CD14-positive monocyte (primary cell): Measurements from ENCODE around the gene CCDC68. TPM values are rescaled to one million over a fixed set of nuclear protein-coding genes. Genes with fewer than 3 reads are reported as not detected.
A peak's percentile ranks its signal among the peaks of the same experiment; 100 is the strongest.

Experiments
- DNase-seq, 3 donors: peaks; one replicate each; pipeline ENCODE4 v3.0.0-alpha.2; 2011 to 2022
- H2AFZ ChIP-seq: 2 replicates; pipeline ENCODE4 v1.6.0; 2012; ENCODE audit warnings: mild to moderate bottlenecking, low read depth, low read length, inconsistent platforms; ENCODE audit not compliant: insufficient read depth, poor library complexity, severe bottlenecking
- H3K27ac ChIP-seq, 2 donors: 1 replicate in 1 of 2; 2 replicates in 1 of 2; pipeline ENCODE4 v1.5.1; 2012 to 2013; ENCODE audit warnings: low read length in 2 of 2, control low read depth in 1 of 2, inconsistent platforms in 1 of 2, low read depth in 1 of 2, mild to moderate bottlenecking in 1 of 2
- H3K27me3 ChIP-seq, 2 donors: one replicate each; pipeline versions ENCODE4 v1.6.0 to v1.6.1; 2011 to 2013; ENCODE audit warnings: low read length in 2 of 2; ENCODE audit not compliant: control insufficient read depth in 2 of 2, insufficient read depth in 2 of 2
- H3K36me3 ChIP-seq, 2 donors: replicated peaks in 1 of 2; 1 replicate in 1 of 2; 2 replicates in 1 of 2; pipeline versions ENCODE4 v1.5.1 to v1.6.1; 2012 to 2013; ENCODE audit warnings: low read length in 2 of 2, control low read depth in 1 of 2, inconsistent platforms in 1 of 2, mild to moderate bottlenecking in 1 of 2; ENCODE audit not compliant: insufficient read depth in 2 of 2, control insufficient read depth in 1 of 2
- H3K4me1 ChIP-seq, 2 donors: 1 replicate in 1 of 2; 2 replicates in 1 of 2; pipeline versions ENCODE4 v1.5.1 to v1.6.1; 2012 to 2013; ENCODE audit warnings: low read length in 2 of 2, control low read depth in 1 of 2, inconsistent platforms in 1 of 2, mild to moderate bottlenecking in 1 of 2, moderate library complexity in 1 of 2; ENCODE audit not compliant: insufficient read depth in 2 of 2, control insufficient read depth in 1 of 2
- H3K4me2 ChIP-seq: replicated peaks from 2 replicates; pipeline ENCODE3; 2012; ENCODE audit warnings: low read length, moderate library complexity, mild to moderate bottlenecking; ENCODE audit not compliant: poor library complexity, severe bottlenecking; ENCODE audit errors: extremely low read depth
- H3K4me3 ChIP-seq, 3 experiments: fragments of 200-600 bp in 1 of 3; sonication (generic) in 1 of 3; replicated peaks in 1 of 3; 1 replicate in 2 of 3; 2 replicates in 1 of 3; pipeline ENCODE4 v1.5.1; 2011 to 2013; ENCODE audit warnings: low read length in 3 of 3, mild to moderate bottlenecking in 3 of 3, control low read depth in 2 of 3, low read depth in 2 of 3, inconsistent platforms in 1 of 3, moderate library complexity in 1 of 3
- H3K79me2 ChIP-seq: 2 replicates; pipeline ENCODE4 v1.6.0; 2012; ENCODE audit warnings: mild to moderate bottlenecking, control low read depth, inconsistent platforms, low read length, moderate library complexity; ENCODE audit not compliant: insufficient read depth
- H3K9ac ChIP-seq: 2 replicates; pipeline ENCODE4 v1.6.0; 2017; ENCODE audit warnings: low read length, mild to moderate bottlenecking; ENCODE audit not compliant: insufficient read depth, poor library complexity, severe bottlenecking
- H3K9me3 ChIP-seq, 2 donors: replicated peaks in 1 of 2; 1 replicate in 1 of 2; 2 replicates in 1 of 2; pipeline versions ENCODE4 v1.5.1 to v1.6.1; 2012 to 2013; ENCODE audit warnings: low read length in 2 of 2, control low read depth in 1 of 2; ENCODE audit not compliant: control insufficient read depth in 1 of 2, insufficient read depth in 1 of 2
- H4K20me1 ChIP-seq: 2 replicates; pipeline ENCODE4 v1.6.0; 2012; ENCODE audit warnings: mild to moderate bottlenecking, low read length, control low read depth, moderate library complexity; ENCODE audit not compliant: insufficient read depth
- H3K27ac Mint-ChIP-seq, 7 donors: one replicate each; pipeline ENCODE4 v1.8.0; 2020; ENCODE audit warnings: mild to moderate bottlenecking in 7 of 7, mixed read lengths in 7 of 7, moderate library complexity in 6 of 7, inconsistent platforms in 2 of 7
- H3K27me3 Mint-ChIP-seq, 3 donors: one replicate each; pipeline ENCODE4 v1.8.0; 2021 to 2022; ENCODE audit warnings: low read depth in 3 of 3, mild to moderate bottlenecking in 3 of 3, mixed read lengths in 3 of 3, moderate library complexity in 3 of 3, inconsistent platforms in 1 of 3
- H3K36me3 Mint-ChIP-seq, 2 donors: one replicate each; pipeline ENCODE4 v1.8.0; 2020; ENCODE audit warnings: mixed read lengths in 2 of 2, inconsistent platforms in 1 of 2, mild to moderate bottlenecking in 1 of 2
- H3K4me1 Mint-ChIP-seq: one replicate; pipeline ENCODE4 v1.8.0; 2020; ENCODE audit warnings: mild to moderate bottlenecking, mixed read lengths
- H3K4me3 Mint-ChIP-seq, 2 donors: one replicate each; pipeline ENCODE4 v1.8.0; 2020; ENCODE audit warnings: mild to moderate bottlenecking in 2 of 2, mixed read lengths in 2 of 2, moderate library complexity in 1 of 2
- H3K9me3 Mint-ChIP-seq, 7 donors: one replicate each; pipeline ENCODE4 v1.8.0; 2020 to 2022; ENCODE audit warnings: mixed read lengths in 7 of 7, mild to moderate bottlenecking in 6 of 7, moderate library complexity in 6 of 7, inconsistent platforms in 2 of 7
- CTCF ChIP-seq: fragments of 200-600 bp; IDR thresholded peaks from one replicate; pipeline ENCODE4 v1.8.0; 2022; ENCODE audit warnings: antibody characterized with exemption, mild to moderate bottlenecking
- WGBS: methylation state at CpG from one replicate; pipeline ENCODE4 v1.1.5; 2013; ENCODE audit warnings: missing lambda C conversion rate; ENCODE audit not compliant: insufficient coverage; 5-methylcytosine and 5-hydroxymethylcytosine counted together
- intact Hi-C, 2 donors: fragments of 100-400 bp; cut with micrococcal nuclease; formaldehyde crosslinking; loops; one replicate each; pipeline versions ENCODE4 v1.15.0 to v1.15.1; 2023
- polyA minus RNA-seq: library from RNA; depleted of rRNA, polyadenylated mRNA; stranded (reverse); fragments of >200 nt; gene quantifications from 2 replicates; pipeline ENCODE4 v1.2.3, GENCODE V29; 2012
- polyA plus RNA-seq, 3 donors: library from polyadenylated mRNA; depleted of rRNA in 1 of 3; unstranded in 2 of 3; stranded (reverse) in 1 of 3; fragments of 300-500 nt in 2 of 3; fragments of >200 nt in 1 of 3; fragmentation: Illumina TruSeq in 2 of 3; gene quantifications; 1 replicate in 2 of 3; 2 replicates in 1 of 3; pipeline ENCODE4 v1.2.3, GENCODE V29; 2012 to 2021
- total RNA-seq, 12 experiments: library from RNA in 1 of 12; stranded (reverse) in 1 of 12; fragments of 120-200 nt in 1 of 12; gene quantifications; one replicate each; pipeline ENCODE4 v1.2.4 and lab custom pipeline; 2013 to 2026; ENCODE audit warnings: mixed read lengths in 6 of 12, inconsistent platforms in 1 of 12

Gene CCDC68, protein sequence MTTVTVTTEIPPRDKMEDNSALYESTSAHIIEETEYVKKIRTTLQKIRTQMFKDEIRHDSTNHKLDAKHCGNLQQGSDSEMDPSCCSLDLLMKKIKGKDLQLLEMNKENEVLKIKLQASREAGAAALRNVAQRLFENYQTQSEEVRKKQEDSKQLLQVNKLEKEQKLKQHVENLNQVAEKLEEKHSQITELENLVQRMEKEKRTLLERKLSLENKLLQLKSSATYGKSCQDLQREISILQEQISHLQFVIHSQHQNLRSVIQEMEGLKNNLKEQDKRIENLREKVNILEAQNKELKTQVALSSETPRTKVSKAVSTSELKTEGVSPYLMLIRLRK
- 0.31 TPM for total RNA-seq (2013)
- polyA plus RNA-seq (under 1 TPM in 2 of 3 donors, not detected in 1; 0.09 to 0.15 TPM), polyA minus RNA-seq (0.14 TPM in 1 of 2 replicates, not detected in the other), total RNA-seq (lab: John Stamatoyannopoulos, UW) (0 to 2.7 (median 0.37) reads per million in 11 experiments)

DNA sequence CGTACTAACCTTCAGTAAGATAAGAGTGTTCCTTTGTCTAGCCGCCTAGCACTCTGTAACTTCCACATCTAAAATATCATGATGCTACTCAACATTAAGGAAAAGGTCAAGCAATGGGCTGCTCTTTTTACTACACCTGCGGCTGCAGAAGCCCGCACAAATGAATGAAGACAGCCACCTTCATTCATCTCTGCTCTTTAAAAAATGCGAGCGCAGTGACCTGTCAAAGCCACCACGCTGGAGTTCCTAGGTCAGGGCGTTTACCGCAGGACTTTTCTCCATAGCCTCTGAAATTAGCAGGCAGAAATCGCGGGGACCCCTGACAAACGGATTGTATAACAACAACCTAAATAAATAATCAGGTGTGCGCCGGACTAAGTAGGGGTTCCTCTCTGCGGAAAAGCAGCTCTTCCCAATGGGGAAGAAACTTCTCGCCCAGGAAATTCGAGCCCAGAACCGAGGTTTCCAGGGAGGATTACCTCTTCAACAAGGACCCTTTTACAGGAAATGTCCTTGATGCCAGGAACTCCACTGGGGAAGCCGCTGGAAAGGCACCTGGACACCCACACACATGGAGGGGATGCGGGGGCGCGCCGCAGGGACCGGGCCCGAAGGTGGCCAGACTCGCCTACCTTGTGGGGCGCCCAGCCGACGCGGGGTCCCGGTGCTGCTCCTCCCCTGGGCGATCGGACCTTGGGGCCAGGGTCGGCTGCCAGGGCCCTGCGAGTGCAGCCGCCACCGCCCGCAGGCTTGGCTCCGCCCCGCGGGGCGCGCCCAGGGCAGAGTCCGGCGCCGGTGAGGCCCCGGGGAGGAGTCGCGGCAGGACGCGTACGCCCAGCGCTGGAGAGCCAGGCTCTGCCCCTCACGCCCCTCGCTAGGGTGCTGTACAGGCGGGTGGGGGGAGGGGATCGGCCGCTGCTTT is at the start of gene CCDC68:
CCDC68 (minus strand) TSS at position 758 of the 922 bp plus-strand sequence. CDS start 16,670 bp downstream, outside the sequence.
- no peak within 1 kb of the TSS for H3K27ac Mint-ChIP-seq
- H3K9ac ChIP-seq: peak within 1 kb of the TSS; percentile 11

More for the DNA sequence above, at the start of gene CCDC68:
- H3K27me3 Mint-ChIP-seq: peaks cover 29 to 49% (median 33%) of the 10 kb centered on the region in 3 donors
- Histone ChIP-seq H3K36me3 (no peaks in the 10 kb centered on the region), H2AFZ (peak within 1 kb of the TSS; percentile 54), H3K4me3 (peak within 1 kb of the TSS; percentile 14 to 70 (median 15)), H4K20me1 (no peaks in the 10 kb centered on the region), H3K27ac (no peak within 1 kb of the TSS), H3K79me2 (no peaks in the 10 kb centered on the region), H3K4me2 (peak within 1 kb of the TSS; percentile 78), H3K27me3 (peaks cover 31% of the 10 kb centered on the region in 2 donors), H3K4me1 (peaks cover 22 to 28% of the 10 kb centered on the region in 2 donors), H3K9me3 (no peaks in the 10 kb centered on the region)
- 9% methylated on average over 39 of the region's 58 CpGs for WGBS
- H3K36me3 Mint-ChIP-seq: peaks cover 0 to 6% of the 10 kb centered on the region in 2 donors
- H3K9me3 Mint-ChIP-seq: peaks cover 0 to 7% (median 0%) of the 10 kb centered on the region in 7 donors
- peak within 1 kb of the TSS; percentile 72 to 93 for H3K4me3 Mint-ChIP-seq
- peaks cover 32% of the 10 kb centered on the region for H3K4me1 Mint-ChIP-seq
- TF ChIP-seq CTCF: no peak
- DNase-seq: no peak
- intact Hi-C loops: no loop called here
